GM18519 (cell line): ENCODE results near the gene C16orf92.

Experiments used
- ATAC-seq: cut with Tn5 transposase; IDR thresholded peaks from one replicate; pipeline ENCODE4 v1.9.1; 2021; ENCODE audit warnings: mild to moderate bottlenecking, moderate library complexity; ENCODE audit not compliant: unreplicated experiment, low FRiP score

The C16orf92 gene

GRCh38 chr16:30053376-30054015, 30.5 kb downstream of the C16orf92 start:
- no peak for ATAC-seq

- no peak for ATAC-seq
These were observed 31.5 kb downstream of the C16orf92 start for GRCh38 chr16:30054451-30054850.

DNA sequence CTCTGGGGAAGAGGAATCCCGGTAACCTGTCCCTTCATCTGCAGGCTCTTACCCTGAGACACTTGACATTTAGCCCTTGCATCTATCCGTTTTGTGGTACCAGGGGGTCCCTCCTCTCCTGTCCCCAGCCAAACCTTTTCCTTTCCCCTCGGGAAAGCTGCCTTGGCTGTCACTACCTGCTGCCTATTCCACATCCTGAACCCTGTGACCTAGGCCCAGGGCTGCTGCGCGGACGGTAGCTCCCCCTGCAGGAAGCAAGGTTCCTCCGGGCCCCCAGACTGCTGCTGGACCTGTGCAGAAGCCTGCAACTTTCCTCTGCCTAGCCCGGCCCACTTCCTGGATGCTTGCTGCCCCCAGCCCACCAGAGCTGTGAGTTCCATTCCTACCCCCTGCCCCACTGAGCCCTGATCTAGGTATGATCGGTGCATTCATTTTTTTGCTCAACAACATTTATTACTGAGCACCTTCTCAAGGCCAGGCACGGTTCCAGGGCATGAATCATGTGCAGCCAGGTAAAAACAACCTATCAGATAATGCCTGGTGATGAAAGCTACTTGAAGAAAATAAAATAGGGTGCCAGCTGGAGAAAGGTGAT, 32.1 kb downstream of the C16orf92 start:
- ATAC-seq, result no peak

DNA sequence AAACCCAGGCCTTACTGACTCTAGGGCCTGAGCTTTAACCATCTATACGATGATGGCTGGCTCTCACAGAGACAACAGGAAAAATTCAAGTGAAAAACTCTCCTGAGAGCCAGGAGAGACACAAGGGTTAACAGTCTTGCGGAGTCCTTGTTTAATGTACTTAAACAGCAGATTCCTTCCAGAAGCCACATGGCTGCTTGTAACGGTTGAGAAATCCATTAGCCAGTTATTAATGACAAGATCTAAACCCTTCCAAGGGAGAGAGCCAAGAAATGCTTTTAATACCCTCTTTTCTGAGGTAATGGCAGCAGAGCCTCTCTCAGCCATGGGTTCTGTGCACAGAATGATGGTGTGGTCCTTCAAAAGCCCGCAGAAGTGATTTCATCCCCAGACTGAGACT, 37.3 kb downstream of the C16orf92 start:
- ATAC-seq, result no peak

- ATAC-seq, result no peak
These were observed 38.0 kb downstream of the C16orf92 start for GRCh38 chr16:30060836-30061554.

GRCh38 chr16:30063278-30063892, 40.4 kb downstream of the C16orf92 start:
- ATAC-seq, result no peak

DNA sequence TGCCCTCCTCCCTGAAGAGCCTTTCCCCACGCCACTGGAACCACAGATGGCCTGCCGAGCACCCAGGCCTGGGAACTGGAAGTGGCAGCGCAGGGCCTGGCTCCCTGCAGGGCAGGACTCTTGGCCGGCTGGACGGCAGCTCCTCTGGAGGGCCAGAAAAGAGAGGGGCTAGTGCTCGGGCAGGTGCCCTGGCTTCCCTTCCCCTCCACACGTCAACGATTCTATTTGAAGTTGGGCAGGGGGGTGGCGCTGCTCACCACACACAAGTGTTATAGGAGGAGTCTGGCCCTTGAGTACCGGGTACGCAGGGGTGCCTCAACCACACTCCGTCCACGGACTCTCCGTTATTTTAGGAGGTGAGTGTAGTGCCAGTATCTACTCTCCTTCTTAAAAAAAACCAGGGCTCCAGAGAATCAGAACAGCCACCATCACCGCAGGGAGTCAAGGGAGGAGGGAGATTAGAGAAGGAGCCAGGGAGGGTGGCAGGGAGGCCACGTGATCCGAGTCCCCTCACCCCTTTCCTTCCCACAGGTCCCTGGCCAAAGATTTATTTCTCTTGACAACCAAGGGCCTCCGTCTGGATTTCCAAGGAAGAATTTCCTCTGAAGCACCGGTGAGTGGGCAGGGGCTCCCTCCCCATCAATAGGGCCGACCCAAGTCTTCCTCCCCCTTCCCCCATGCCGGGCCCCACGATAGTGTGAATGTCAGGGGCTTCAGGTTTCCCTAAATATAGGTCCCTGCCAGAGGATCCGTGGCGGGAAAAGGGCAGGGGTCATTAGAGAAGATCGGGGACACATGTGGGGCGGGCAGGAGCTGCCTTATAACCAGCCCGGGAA, 41.1 kb downstream of the C16orf92 start:
- ATAC-seq, result no peak

DNA sequence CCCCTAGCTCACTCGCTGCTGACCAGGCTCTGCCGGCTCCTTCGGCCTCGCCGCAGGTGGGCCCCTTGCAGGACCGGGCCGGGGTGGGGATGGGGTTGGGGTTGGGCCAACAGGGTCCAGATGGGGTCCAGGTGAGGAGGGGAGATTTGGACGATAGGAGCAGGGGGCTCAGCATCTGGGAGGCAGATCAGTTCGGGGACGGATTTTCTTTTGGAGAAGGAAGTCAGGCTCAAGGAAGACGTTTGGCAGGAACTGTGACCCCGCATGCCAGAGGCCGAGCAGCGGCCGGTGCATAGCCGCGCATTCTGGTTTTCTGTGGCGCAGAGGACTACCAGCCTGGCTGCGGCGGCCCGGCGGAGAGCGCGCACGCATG, 41.7 kb downstream of the C16orf92 start:
- no peak for ATAC-seq

- peak; percentile 57 for ATAC-seq
These were observed 42.3 kb downstream of the C16orf92 start, which contains the start of gene ALDOA for GRCh38 chr16:30065102-30065942. TSS of gene ALDOA (plus strand) at chr16:30065760. CDS start at chr16:30066898, 1,138 bp downstream.

- ATAC-seq, result no peak
These were observed 43.2 kb downstream of the C16orf92 start for GRCh38 chr16:30065943-30066760.

DNA sequence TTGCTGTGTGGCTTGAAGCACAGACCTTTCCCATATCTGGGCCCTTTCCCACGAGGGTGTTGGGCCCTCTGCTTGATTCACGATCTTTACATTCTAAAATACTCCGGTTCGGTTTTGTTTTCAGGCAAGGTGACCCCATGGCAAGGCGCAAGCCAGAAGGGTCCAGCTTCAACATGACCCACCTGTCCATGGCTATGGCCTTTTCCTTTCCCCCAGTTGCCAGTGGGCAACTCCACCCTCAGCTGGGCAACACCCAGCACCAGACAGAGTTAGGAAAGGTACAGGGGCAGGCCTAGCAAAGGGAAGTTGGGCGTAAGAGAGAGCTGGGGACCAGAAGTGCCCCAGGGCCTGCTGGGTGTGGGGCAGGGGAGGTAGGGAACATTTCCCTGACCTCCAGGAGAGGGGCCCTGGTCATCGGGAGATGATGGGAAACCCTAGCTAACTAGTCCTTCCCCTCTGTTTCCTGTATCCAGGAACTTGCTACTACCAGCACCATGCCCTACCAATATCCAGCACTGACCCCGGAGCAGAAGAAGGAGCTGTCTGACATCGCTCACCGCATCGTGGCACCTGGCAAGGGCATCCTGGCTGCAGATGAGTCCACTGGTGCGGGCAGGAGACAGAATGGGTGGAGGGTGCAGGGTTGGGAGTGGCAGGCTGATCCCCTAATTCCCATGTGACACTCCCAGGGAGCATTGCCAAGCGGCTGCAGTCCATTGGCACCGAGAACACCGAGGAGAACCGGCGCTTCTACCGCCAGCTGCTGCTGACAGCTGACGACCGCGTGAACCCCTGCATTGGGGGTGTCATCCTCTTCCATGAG, 44.0 kb downstream of the C16orf92 start:
- ATAC-seq, result no peak

- no peak for ATAC-seq
These were observed 44.6 kb downstream of the C16orf92 start for GRCh38 chr16:30067584-30067916.

- ATAC-seq, result no peak
These were observed 45.3 kb downstream of the C16orf92 start for GRCh38 chr16:30068333-30068732.

DNA sequence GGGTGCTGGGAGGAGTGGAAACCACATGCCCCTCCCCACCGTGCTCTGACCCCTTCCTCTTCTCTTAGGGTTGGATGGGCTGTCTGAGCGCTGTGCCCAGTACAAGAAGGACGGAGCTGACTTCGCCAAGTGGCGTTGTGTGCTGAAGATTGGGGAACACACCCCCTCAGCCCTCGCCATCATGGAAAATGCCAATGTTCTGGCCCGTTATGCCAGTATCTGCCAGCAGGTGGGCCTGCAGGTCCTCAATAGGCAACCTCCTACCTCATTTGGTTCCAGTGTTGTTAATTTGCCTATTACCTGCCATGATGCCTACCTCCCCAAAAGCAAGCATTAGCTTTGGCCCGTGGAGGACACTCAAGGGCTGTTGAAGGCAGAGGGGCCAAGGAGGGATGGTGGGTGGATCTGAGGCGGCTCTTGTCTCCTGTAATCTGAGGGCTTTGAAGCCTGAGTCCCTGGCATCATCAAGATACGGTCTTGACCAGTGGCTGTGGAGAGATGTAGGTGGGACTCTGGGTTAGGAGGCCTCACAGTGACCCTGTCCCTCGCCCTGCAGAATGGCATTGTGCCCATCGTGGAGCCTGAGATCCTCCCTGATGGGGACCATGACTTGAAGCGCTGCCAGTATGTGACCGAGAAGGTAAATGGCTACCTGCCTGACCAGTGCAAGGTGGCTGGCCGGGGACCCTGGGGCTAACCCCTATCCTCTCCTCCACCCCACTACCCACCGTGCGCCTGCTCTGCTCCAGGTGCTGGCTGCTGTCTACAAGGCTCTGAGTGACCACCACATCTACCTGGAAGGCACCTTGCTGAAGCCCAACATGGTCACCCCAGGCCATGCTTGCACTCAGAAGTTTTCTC, 46.0 kb downstream of the C16orf92 start:
- no peak for ATAC-seq

- no peak for ATAC-seq
These were observed 46.8 kb downstream of the C16orf92 start for GRCh38 chr16:30069611-30070462.

DNA sequence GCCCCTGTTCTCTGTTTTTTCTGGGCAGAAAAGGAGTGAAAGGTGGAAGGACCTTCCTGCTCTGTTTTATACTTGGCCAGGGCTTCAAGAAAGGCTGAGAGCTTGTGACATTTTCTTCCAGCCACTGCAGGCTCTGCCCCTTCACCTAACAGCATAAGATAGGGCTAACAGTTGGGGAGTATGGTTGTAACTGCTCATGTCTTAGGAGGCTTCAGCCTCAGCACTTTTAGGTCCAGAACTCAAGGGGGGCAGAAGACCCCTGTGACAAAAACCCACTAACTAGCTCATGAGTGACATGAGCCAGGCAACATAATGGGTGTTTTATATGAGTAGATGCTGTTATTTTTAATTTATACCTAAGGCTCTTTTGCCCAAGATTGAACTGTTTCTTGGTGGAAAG, 47.5 kb downstream of the C16orf92 start:
- ATAC-seq, result no peak
